Glutamatergic neuron (in vitro differentiated cells): ENCODE results near the gene ENTPD8. TPM values are rescaled to one million over a fixed set of nuclear protein-coding genes. Genes with fewer than 3 reads are reported as not detected.

Source experiments
- DNase-seq: peaks from one replicate; pipeline ENCODE4 v3.0.0; 2022
- H3K27ac Mint-ChIP-seq: one replicate; pipeline ENCODE4 v1.8.0; 2020; ENCODE audit warnings: mild to moderate bottlenecking, mixed read lengths, inconsistent platforms; ENCODE audit not compliant: unreplicated experiment
- H3K27me3 Mint-ChIP-seq: one replicate; pipeline ENCODE4 v1.8.0; 2020; ENCODE audit warnings: mild to moderate bottlenecking, moderate library complexity, mixed read lengths, inconsistent platforms; ENCODE audit not compliant: unreplicated experiment
- H3K36me3 Mint-ChIP-seq: one replicate; pipeline ENCODE4 v1.8.0; 2020; ENCODE audit warnings: mild to moderate bottlenecking, mixed read lengths, inconsistent platforms; ENCODE audit not compliant: unreplicated experiment
- H3K4me1 Mint-ChIP-seq: one replicate; pipeline ENCODE4 v1.8.0; 2020; ENCODE audit warnings: mild to moderate bottlenecking, low read depth, mixed read lengths, inconsistent platforms; ENCODE audit not compliant: unreplicated experiment
- H3K4me3 Mint-ChIP-seq: one replicate; pipeline ENCODE4 v1.8.0; 2020; ENCODE audit warnings: mild to moderate bottlenecking, mixed read lengths, inconsistent platforms; ENCODE audit not compliant: unreplicated experiment
- H3K9me3 Mint-ChIP-seq: one replicate; pipeline ENCODE4 v1.8.0; 2020; ENCODE audit warnings: mild to moderate bottlenecking, moderate library complexity, mixed read lengths, inconsistent platforms; ENCODE audit not compliant: unreplicated experiment
- CTCF ChIP-seq: fragments of 200-600 bp; sonication (generic); IDR thresholded peaks from one replicate; pipeline ENCODE4 v1.5.0; 2021; ENCODE audit not compliant: partially characterized antibody, unreplicated experiment
- total RNA-seq: library from RNA; stranded (reverse); fragmentation: NEBNext Ultra II Directional; extraction: Animal tissue kit (Norgen Biotek cat#: 25700); gene quantifications from one replicate; pipeline ENCODE4 v1.2.1, GENCODE V29; 2021; ENCODE audit not compliant: unreplicated experiment

The ENTPD8 gene
- total RNA-seq, 1 donor from 2014 or later, result 1.0 TPM

GRCh38 chr9:137445275-137445807 is 4.2 kb upstream of the ENTPD8 start:
- H3K36me3 Mint-ChIP-seq, result no peaks in the 10 kb centered on the region
- TF ChIP-seq CTCF, result peak; percentile 92
- peaks cover 2% of the 10 kb centered on the region for H3K27me3 Mint-ChIP-seq
- H3K4me1 Mint-ChIP-seq, result peaks cover 6% of the 10 kb centered on the region
- H3K4me3 Mint-ChIP-seq, result no peak overlapping the region
- DNase-seq, result peak; percentile 85
- H3K27ac Mint-ChIP-seq, result no peak overlapping the region
- H3K9me3 Mint-ChIP-seq, result peaks cover 5% of the 10 kb centered on the region

- H3K27ac Mint-ChIP-seq, result no peak overlapping the region
- peaks cover 6% of the 10 kb centered on the region for H3K4me1 Mint-ChIP-seq
- no peak for TF ChIP-seq CTCF
These were observed 3.1 kb upstream of the ENTPD8 start for GRCh38 chr9:137444106-137444790.

GRCh38 chr9:137441935-137442321 is 771 bp upstream of the ENTPD8 start:
- Mint-ChIP-seq H3K4me1 (peaks cover 6% of the 10 kb centered on the region), H3K9me3 (peaks cover 2% of the 10 kb centered on the region), H3K4me3 (peak overlapping the region; percentile 93), H3K27me3 (peaks cover 2% of the 10 kb centered on the region), H3K36me3 (no peaks in the 10 kb centered on the region), H3K27ac (no peak overlapping the region)
- no peak for DNase-seq
- no peak for TF ChIP-seq CTCF

More at GRCh38 chr9:137444106-137444790, 3.1 kb upstream of the ENTPD8 start:
- H3K36me3 Mint-ChIP-seq, result no peaks in the 10 kb centered on the region
- peaks cover 5% of the 10 kb centered on the region for H3K9me3 Mint-ChIP-seq
- no peak for DNase-seq
- peaks cover 2% of the 10 kb centered on the region for H3K27me3 Mint-ChIP-seq
- no peak overlapping the region for H3K4me3 Mint-ChIP-seq

GRCh38 chr9:137439158-137439714 is 1.9 kb downstream of the ENTPD8 start:
- TF ChIP-seq CTCF, result no peak
- Mint-ChIP-seq H3K27me3 (peaks cover 2% of the 10 kb centered on the region), H3K4me1 (peaks cover 2% of the 10 kb centered on the region), H3K9me3 (peaks cover 2% of the 10 kb centered on the region), H3K4me3 (peak overlapping the region; percentile 38), H3K36me3 (no peaks in the 10 kb centered on the region), H3K27ac (no peak overlapping the region)
- DNase-seq, result peak; percentile 18

- DNase-seq, result peak; percentile 17
- peaks cover 2% of the 10 kb centered on the region for H3K4me1 Mint-ChIP-seq
- TF ChIP-seq CTCF, result no peak
- peaks cover 2% of the 10 kb centered on the region for H3K9me3 Mint-ChIP-seq
- no peaks in the 10 kb centered on the region for H3K36me3 Mint-ChIP-seq
- H3K4me3 Mint-ChIP-seq, result no peak overlapping the region
- H3K27ac Mint-ChIP-seq, result no peak overlapping the region
- H3K27me3 Mint-ChIP-seq, result peaks cover 2% of the 10 kb centered on the region
These were observed 2.5 kb downstream of the ENTPD8 start for GRCh38 chr9:137438591-137439157.
